HG03175 (cell line): Measurements from ENCODE around the gene COL4A4.

Experiments used
- ATAC-seq: cut with Tn5 transposase; IDR thresholded peaks from one replicate; pipeline ENCODE4 v1.9.1; 2021; ENCODE audit warnings: mild to moderate bottlenecking, moderate library complexity; ENCODE audit not compliant: unreplicated experiment

The COL4A4 gene

GRCh38 chr2:227163485-227163997 is 464 bp downstream of the COL4A4 start:
- peak; percentile 72 for ATAC-seq

- no peak for ATAC-seq
These were observed 2.1 kb downstream of the COL4A4 start for GRCh38 chr2:227161947-227162346.

- no peak for ATAC-seq
These were observed 3.8 kb downstream of the COL4A4 start for GRCh38 chr2:227160164-227160563.

- ATAC-seq = no peak
These were observed 8.8 kb downstream of the COL4A4 start for GRCh38 chr2:227154986-227155774.

GRCh38 chr2:227153758-227154486 is 10.1 kb downstream of the COL4A4 start:
- no peak for ATAC-seq

GRCh38 chr2:227153307-227153706 is 10.7 kb downstream of the COL4A4 start:
- ATAC-seq = no peak

GRCh38 chr2:227152093-227152766 is 11.8 kb downstream of the COL4A4 start:
- no peak for ATAC-seq

GRCh38 chr2:227150222-227150936 is 13.6 kb downstream of the COL4A4 start:
- no peak for ATAC-seq

GRCh38 chr2:227148106-227148505 is 15.9 kb downstream of the COL4A4 start:
- ATAC-seq = no peak

- ATAC-seq = no peak
These were observed 17.0 kb downstream of the COL4A4 start for GRCh38 chr2:227147023-227147422.

- ATAC-seq = no peak
These were observed 17.5 kb downstream of the COL4A4 start for GRCh38 chr2:227146456-227146855.

GRCh38 chr2:227143895-227144294 is 20.1 kb downstream of the COL4A4 start:
- ATAC-seq = no peak

GRCh38 chr2:227141301-227141700 is 22.7 kb downstream of the COL4A4 start:
- ATAC-seq = no peak

- no peak for ATAC-seq
These were observed 29.4 kb downstream of the COL4A4 start for GRCh38 chr2:227134591-227134990.

GRCh38 chr2:227132986-227133385 is 31.0 kb downstream of the COL4A4 start:
- ATAC-seq = no peak

GRCh38 chr2:227130636-227131035 is 33.4 kb downstream of the COL4A4 start:
- ATAC-seq = no peak

- ATAC-seq = no peak
These were observed 36.8 kb downstream of the COL4A4 start for GRCh38 chr2:227127201-227127600.

GRCh38 chr2:227125506-227125905 is 38.5 kb downstream of the COL4A4 start:
- no peak for ATAC-seq

- no peak for ATAC-seq
These were observed 39.2 kb downstream of the COL4A4 start for GRCh38 chr2:227124811-227125210.

- no peak for ATAC-seq
These were observed 40.3 kb downstream of the COL4A4 start for GRCh38 chr2:227123697-227124096.

- no peak for ATAC-seq
These were observed 45.7 kb downstream of the COL4A4 start for GRCh38 chr2:227118353-227118752.
